ENCODE data around the gene DEUP1. TPM values are rescaled to one million over a fixed set of nuclear protein-coding genes. Genes with fewer than 3 reads are reported as not detected.

DEUP1 gene
- total RNA-seq, 2 experiments from 2014 or later: not detected

DNA sequence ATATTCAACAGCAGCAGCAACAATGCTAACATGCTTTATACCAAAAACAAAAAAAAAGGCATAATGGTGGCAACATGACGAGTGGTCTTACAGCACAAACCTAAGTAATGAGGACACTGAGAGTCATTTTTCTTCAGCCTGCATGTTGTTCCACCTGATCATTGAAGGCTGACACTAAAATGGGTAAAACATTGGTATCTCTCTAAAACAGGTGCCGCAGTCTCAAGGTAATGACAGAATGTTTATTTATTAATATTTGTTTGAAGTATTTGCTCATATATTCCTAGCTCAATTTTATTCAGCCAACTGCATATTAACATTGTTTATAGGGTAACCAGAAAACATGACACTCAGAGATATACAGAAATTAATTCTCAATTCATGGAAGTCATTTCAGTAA lies 8.3 kb upstream of the DEUP1 start:
- Mint-ChIP-seq H3K9me3 (no peaks in the 10 kb centered on the region), H3K36me3 (ENCODE audit: low read depth) (no peaks in the 10 kb centered on the region), H3K27ac (no peak overlapping the region), H3K4me1 (no peaks in the 10 kb centered on the region), H3K4me3 (no peak overlapping the region), H3K27me3 (peaks cover 12% of the 10 kb centered on the region)
- CTCF ChIA-PET: no interaction called here
- POLR2A ChIA-PET: no interaction called here
- DNase-seq: no peak

DNA sequence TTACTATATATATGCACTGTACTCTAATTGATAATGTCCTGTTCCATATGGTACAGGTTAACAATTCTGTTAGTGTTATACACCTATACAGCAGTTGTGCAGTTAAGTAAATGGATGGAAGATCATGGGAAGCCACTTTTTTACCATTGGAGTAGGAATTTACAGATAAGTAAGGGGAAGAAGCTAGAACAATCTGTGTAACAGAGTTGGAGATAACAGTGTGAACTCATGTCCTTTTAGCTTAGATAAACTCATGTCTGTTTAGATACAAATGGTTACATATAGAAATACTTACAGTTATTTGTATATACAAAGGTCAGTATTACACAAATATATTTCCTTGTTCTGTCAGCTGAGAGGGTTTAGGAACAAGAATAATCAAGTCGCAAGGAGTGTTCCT lies 6.8 kb upstream of the DEUP1 start:
- Mint-ChIP-seq H3K36me3 (ENCODE audit: low read depth) (no peaks in the 10 kb centered on the region), H3K4me3 (no peak overlapping the region), H3K27me3 (peaks cover 15% of the 10 kb centered on the region), H3K9me3 (no peaks in the 10 kb centered on the region), H3K4me1 (no peaks in the 10 kb centered on the region), H3K27ac (no peak overlapping the region)
- ChIA-PET CTCF (interaction anchor here (1.2 kb wide), 1 partner anchor 11 kb away, joined by 3 read pairs; no protein-coding TSS in a partner anchor), POLR2A (no interaction called here)
- no peak for DNase-seq

DNA sequence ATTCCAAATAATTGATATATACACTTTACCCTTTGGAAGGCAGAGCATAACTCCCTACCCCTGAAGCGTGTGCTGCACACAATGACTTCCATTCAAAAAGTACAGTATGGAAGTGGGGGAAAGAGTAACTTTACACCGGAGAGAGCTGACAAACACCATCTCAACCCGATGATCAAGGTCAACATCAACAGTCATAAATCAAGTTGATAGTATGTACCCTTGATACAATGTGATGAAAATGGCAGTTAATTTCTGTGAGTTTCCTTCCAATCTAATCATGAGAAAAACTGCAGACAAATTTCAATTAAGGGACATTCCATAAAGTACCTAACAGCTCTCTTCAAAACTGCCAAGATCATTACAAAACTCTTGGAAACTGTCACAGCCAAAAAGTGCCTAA lies 6.0 kb upstream of the DEUP1 start:
- no peak overlapping the region for H3K27ac Mint-ChIP-seq
- H3K9me3 Mint-ChIP-seq: no peaks in the 10 kb centered on the region
- POLR2A ChIA-PET: no interaction called here
- no peaks in the 10 kb centered on the region for H3K36me3 Mint-ChIP-seq (ENCODE audit: low read depth)
- DNase-seq: no peak
- CTCF ChIA-PET: interaction anchor here (1.2 kb wide), 1 partner anchor 11 kb away, joined by 3 read pairs; no protein-coding TSS in a partner anchor
- H3K4me3 Mint-ChIP-seq: no peak overlapping the region
- peaks cover 20% of the 10 kb centered on the region for H3K27me3 Mint-ChIP-seq
- no peaks in the 10 kb centered on the region for H3K4me1 Mint-ChIP-seq

DNA sequence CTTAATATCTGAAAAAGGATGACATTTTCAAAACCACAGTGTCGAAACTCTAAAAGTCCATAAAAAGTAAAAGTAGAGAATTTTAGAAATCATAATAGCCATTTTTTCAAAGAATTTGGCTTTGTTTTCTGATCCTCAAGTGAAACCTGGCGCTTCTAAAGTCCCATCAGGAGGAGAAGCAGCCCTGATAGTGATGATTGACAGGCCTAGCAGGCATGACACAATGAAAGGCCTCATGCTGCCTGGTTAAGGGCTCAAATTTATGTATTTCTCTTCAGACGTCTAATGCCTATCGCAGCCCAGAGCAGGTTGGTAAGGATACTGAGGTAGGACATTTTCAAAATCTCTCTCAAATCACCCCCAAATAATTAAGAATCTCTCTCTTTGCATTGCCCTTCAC lies 3.9 kb upstream of the DEUP1 start:
- DNase-seq: no peak
- CTCF ChIA-PET: no interaction called here
- no peak overlapping the region for H3K4me3 Mint-ChIP-seq
- no peaks in the 10 kb centered on the region for H3K36me3 Mint-ChIP-seq (ENCODE audit: low read depth)
- peaks cover 35% of the 10 kb centered on the region for H3K27me3 Mint-ChIP-seq
- POLR2A ChIA-PET: no interaction called here
- peaks cover 7% of the 10 kb centered on the region for H3K4me1 Mint-ChIP-seq
- H3K27ac Mint-ChIP-seq: no peak overlapping the region
- H3K9me3 Mint-ChIP-seq: no peaks in the 10 kb centered on the region

GRCh38 chr11:93329936-93330445 lies 551 bp upstream of the DEUP1 start:
- CTCF ChIA-PET: no interaction called here
- H3K27me3 Mint-ChIP-seq: peaks cover 50% of the 10 kb centered on the region
- no peaks in the 10 kb centered on the region for H3K9me3 Mint-ChIP-seq
- no peak for DNase-seq
- POLR2A ChIA-PET: no interaction called here
- no peak overlapping the region for H3K27ac Mint-ChIP-seq
- peak overlapping the region; percentile 37 for H3K4me3 Mint-ChIP-seq
- no peaks in the 10 kb centered on the region for H3K36me3 Mint-ChIP-seq (ENCODE audit: low read depth)
- H3K4me1 Mint-ChIP-seq: peaks cover 7% of the 10 kb centered on the region

- H3K27ac Mint-ChIP-seq: no peak overlapping the region
- no peak for DNase-seq
- H3K9me3 Mint-ChIP-seq: no peaks in the 10 kb centered on the region
- CTCF ChIA-PET: no interaction called here
- H3K27me3 Mint-ChIP-seq: peaks cover 6% of the 10 kb centered on the region
- POLR2A ChIA-PET: no interaction called here
- no peak overlapping the region for H3K4me3 Mint-ChIP-seq
- H3K36me3 Mint-ChIP-seq (ENCODE audit: low read depth): no peaks in the 10 kb centered on the region
- no peaks in the 10 kb centered on the region for H3K4me1 Mint-ChIP-seq
These were observed 9.7 kb downstream of the DEUP1 start for GRCh38 chr11:93340223-93340622.

- Mint-ChIP-seq H3K4me1 (no peaks in the 10 kb centered on the region), H3K27me3 (peaks cover 4% of the 10 kb centered on the region), H3K27ac (no peak overlapping the region), H3K9me3 (no peaks in the 10 kb centered on the region), H3K36me3 (ENCODE audit: low read depth) (no peaks in the 10 kb centered on the region), H3K4me3 (no peak overlapping the region)
- CTCF ChIA-PET: no interaction called here
- DNase-seq: no peak
- POLR2A ChIA-PET: no interaction called here
These were observed 14.4 kb downstream of the DEUP1 start for GRCh38 chr11:93344855-93345333.

DNA sequence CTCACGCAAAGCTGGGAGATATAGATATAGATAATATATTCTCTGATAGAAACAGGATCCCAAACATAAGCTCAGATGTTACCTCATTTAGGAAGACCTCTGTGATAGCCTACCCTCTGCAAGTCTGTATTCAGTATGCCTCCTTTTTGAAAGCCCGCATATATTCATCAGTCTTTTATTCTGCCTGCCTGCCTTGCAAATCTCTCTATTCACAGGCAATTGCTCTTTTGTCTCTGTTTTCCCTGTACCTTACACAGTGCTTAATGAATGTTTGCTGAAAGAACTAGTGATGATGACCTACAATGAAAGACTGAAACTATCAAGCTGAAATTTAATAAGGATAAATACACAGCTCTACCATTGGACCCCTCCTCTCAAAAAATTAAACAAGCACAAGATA lies 18.4 kb downstream of the DEUP1 start:
- Mint-ChIP-seq H3K9me3 (no peaks in the 10 kb centered on the region), H3K4me1 (no peaks in the 10 kb centered on the region), H3K4me3 (no peak overlapping the region), H3K27ac (no peak overlapping the region), H3K27me3 (peaks cover 4% of the 10 kb centered on the region), H3K36me3 (ENCODE audit: low read depth) (no peaks in the 10 kb centered on the region)
- CTCF ChIA-PET: interaction anchor here (1.2 kb wide), 1 partner anchor 15 kb away, joined by 3 read pairs; no protein-coding TSS in a partner anchor
- DNase-seq: no peak
- POLR2A ChIA-PET: no interaction called here

- H3K27ac Mint-ChIP-seq: no peak overlapping the region
- no peak for DNase-seq
- H3K9me3 Mint-ChIP-seq: peaks cover 2% of the 10 kb centered on the region
- H3K36me3 Mint-ChIP-seq (ENCODE audit: low read depth): no peaks in the 10 kb centered on the region
- H3K4me3 Mint-ChIP-seq: no peak overlapping the region
- ChIA-PET CTCF (no interaction called here), POLR2A (no interaction called here)
- peaks cover 1% of the 10 kb centered on the region for H3K27me3 Mint-ChIP-seq
- H3K4me1 Mint-ChIP-seq: no peaks in the 10 kb centered on the region
These were observed 20.3 kb downstream of the DEUP1 start for GRCh38 chr11:93350835-93351234.

- Mint-ChIP-seq H3K27me3 (peaks cover 1% of the 10 kb centered on the region), H3K9me3 (peaks cover 2% of the 10 kb centered on the region), H3K27ac (no peak overlapping the region), H3K4me1 (no peaks in the 10 kb centered on the region), H3K36me3 (ENCODE audit: low read depth) (no peaks in the 10 kb centered on the region), H3K4me3 (no peak overlapping the region)
- no peak for DNase-seq
- ChIA-PET POLR2A (no interaction called here), CTCF (no interaction called here)
These were observed 28.9 kb downstream of the DEUP1 start for GRCh38 chr11:93359396-93359795.

DNA sequence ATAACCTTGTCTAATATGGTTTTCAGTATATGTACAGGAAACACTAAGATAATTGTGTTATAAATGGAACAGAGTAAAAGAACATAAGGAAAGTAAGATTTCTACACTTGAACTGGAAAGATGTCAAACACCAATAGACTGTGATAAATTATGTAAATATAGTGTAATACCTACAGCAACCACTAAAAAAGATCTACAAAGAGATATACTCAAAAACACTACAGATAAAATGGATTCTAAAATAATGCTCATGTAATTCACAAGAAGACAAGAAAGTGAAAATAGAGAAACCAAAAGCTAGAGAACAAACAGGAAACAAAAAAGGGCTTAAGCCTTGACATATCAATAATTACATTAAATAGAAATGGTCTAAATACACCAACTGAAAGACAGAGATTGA lies 30.9 kb downstream of the DEUP1 start:
- CTCF ChIA-PET: no interaction called here
- Mint-ChIP-seq H3K9me3 (peaks cover 2% of the 10 kb centered on the region), H3K27ac (no peak overlapping the region), H3K4me3 (no peak overlapping the region), H3K36me3 (ENCODE audit: low read depth) (no peaks in the 10 kb centered on the region), H3K27me3 (peaks cover 1% of the 10 kb centered on the region), H3K4me1 (no peaks in the 10 kb centered on the region)
- POLR2A ChIA-PET: no interaction called here
- DNase-seq: no peak

GRCh38 chr11:93368022-93368421 lies 37.5 kb downstream of the DEUP1 start:
- no peak overlapping the region for H3K27ac Mint-ChIP-seq
- no peak overlapping the region for H3K4me3 Mint-ChIP-seq
- H3K27me3 Mint-ChIP-seq: peaks cover 1% of the 10 kb centered on the region
- CTCF ChIA-PET: no interaction called here
- no peaks in the 10 kb centered on the region for H3K9me3 Mint-ChIP-seq
- POLR2A ChIA-PET: no interaction called here
- no peaks in the 10 kb centered on the region for H3K4me1 Mint-ChIP-seq
- DNase-seq: no peak
- no peaks in the 10 kb centered on the region for H3K36me3 Mint-ChIP-seq (ENCODE audit: low read depth)

DNA sequence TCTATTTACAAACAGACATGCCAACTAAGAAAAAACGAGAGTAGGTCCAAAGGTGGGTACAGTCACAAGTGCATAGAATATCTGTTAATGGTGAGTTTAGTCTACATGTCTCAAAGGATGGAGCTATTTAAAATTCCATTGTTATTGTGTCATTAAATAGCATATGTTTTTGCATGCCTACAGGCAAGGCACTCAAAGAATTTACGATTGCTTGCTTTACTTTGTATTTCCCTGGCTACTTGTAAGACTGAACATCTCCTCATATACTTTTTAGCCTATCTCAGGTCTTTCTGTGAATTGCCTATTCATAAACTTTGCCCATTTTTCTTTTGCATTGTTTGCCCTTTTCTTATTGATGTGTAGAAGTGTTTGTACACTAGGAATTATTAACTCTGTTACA lies 39.7 kb downstream of the DEUP1 start:
- POLR2A ChIA-PET: no interaction called here
- no peaks in the 10 kb centered on the region for H3K36me3 Mint-ChIP-seq (ENCODE audit: low read depth)

GRCh38 chr11:93389737-93390136 lies 59.2 kb downstream of the DEUP1 start:
- no peaks in the 10 kb centered on the region for H3K36me3 Mint-ChIP-seq (ENCODE audit: low read depth)
- H3K27ac Mint-ChIP-seq: no peak overlapping the region
- no peaks in the 10 kb centered on the region for H3K9me3 Mint-ChIP-seq
- CTCF ChIA-PET: interaction anchor here (0.7 kb wide), 1 partner anchor 9 kb away, joined by 3 read pairs; no protein-coding TSS in a partner anchor
- no peak overlapping the region for H3K4me3 Mint-ChIP-seq
- POLR2A ChIA-PET: no interaction called here
- peaks cover 14% of the 10 kb centered on the region for H3K27me3 Mint-ChIP-seq
- no peak for DNase-seq
- H3K4me1 Mint-ChIP-seq: no peaks in the 10 kb centered on the region

More for the DNA sequence above, 39.7 kb downstream of the DEUP1 start:
- Mint-ChIP-seq H3K9me3 (no peaks in the 10 kb centered on the region), H3K27me3 (no peaks in the 10 kb centered on the region), H3K4me3 (no peak overlapping the region), H3K4me1 (no peaks in the 10 kb centered on the region), H3K27ac (no peak overlapping the region)
- no peak for DNase-seq
- CTCF ChIA-PET: no interaction called here

Measured in activated CD4-positive, alpha-beta T cell treated with anti-CD3 and anti-CD28 coated beads, Interleukin-2, amount 10 ng/mL, durations not matched to agents 7 days and 5 days (primary cell).